HG02852 (cell line): Measurements from ENCODE around the gene PKNOX2.

Experiments used
- ATAC-seq: cut with Tn5 transposase; IDR thresholded peaks from one replicate; pipeline ENCODE4 v1.9.1; 2021; ENCODE audit warnings: mild to moderate bottlenecking, moderate library complexity; ENCODE audit not compliant: unreplicated experiment

PKNOX2 gene

GRCh38 chr11:125429807-125430678 is 265.5 kb downstream of the PKNOX2 start:
- ATAC-seq = no peak

DNA sequence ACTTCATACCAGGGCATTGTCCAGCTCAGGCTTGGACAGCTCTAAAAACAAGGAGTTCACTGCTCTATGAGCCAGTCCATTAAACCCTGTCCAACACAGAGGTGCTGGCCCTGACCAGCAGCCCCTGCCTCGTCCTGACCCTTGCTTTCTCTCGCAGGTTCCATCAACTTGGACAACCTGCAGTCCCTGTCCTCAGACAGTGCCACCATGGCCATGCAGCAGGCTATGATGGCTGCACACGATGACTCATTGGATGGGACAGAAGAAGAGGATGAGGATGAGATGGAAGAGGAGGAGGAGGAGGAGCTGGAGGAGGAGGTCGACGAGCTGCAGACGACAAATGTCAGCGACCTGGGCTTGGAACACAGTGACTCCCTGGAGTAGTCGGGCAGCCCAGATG is 266.5 kb downstream of the PKNOX2 start:
- no peak for ATAC-seq

- ATAC-seq = no peak
These were observed 266.9 kb downstream of the PKNOX2 start for GRCh38 chr11:125431481-125431880.

- ATAC-seq = peak; percentile 68
These were observed 269.0 kb downstream of the PKNOX2 start for GRCh38 chr11:125433454-125434121.

DNA sequence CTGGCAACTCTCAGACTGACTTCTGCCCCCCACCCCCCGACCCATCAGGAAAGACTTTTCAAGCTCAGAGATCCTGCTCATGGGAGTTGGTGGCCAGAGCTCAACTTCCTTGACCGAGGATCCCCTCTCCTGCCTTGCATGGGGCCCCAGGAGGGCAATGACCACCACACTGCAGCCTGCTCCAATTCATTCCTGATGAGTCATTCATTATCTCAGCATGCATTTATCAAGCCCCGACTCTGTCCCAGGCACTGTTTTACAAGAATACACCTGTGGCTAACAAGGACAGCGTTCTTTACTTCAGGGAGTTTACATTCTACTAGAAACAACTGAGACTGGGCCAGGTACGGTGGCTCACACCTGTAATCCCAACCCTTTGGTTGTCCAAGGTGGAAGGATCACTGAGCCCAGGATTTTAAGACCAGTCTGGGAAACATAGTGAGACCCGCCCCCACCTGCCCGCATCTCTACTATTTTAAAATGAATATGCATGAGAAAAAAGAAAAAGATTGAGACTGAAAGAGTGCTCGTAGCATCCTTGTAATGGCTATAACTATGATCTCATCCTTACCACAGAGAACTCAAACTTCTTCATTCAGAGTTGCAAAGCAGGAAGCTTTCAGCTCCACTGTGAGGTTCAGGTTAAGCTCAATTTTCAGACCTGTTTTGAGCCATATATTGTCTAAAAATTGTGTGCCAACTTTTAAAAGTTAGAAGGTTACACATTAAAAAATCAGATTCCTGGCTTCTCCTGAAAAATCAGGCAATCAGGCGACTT is 271.1 kb downstream of the PKNOX2 start:
- no peak for ATAC-seq

GRCh38 chr11:125441648-125442410 is 277.3 kb downstream of the PKNOX2 start:
- no peak for ATAC-seq

- no peak for ATAC-seq
These were observed 278.4 kb downstream of the PKNOX2 start for GRCh38 chr11:125442946-125443345.

DNA sequence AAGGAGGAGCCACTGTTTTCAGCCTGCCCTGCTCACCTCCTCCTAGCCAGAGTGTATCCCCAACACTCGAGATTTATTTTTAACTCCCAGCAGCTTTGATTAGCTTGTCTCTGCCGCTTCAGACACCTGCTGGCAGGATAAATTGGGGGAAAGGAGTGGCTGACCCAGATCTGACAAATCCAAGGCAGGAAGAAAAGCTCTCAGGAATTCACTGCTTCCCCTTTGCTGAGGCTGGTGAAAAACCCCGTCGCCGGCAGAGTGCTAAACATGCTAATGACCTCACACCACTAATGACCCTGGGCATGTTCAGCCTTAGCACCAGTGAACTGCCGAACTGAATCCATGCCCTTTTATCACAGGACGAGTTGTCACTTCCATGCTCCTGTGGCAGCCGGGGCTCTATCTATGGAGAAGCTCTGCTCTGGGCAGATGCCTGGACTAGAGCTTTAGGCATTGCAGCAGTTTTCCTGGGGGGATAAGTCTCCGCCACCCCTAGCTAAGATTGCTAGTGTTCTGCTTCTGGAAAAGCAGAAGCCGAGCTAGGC is 279.3 kb downstream of the PKNOX2 start:
- ATAC-seq = no peak

GRCh38 chr11:125445731-125446130 is 281.2 kb downstream of the PKNOX2 start:
- no peak for ATAC-seq

DNA sequence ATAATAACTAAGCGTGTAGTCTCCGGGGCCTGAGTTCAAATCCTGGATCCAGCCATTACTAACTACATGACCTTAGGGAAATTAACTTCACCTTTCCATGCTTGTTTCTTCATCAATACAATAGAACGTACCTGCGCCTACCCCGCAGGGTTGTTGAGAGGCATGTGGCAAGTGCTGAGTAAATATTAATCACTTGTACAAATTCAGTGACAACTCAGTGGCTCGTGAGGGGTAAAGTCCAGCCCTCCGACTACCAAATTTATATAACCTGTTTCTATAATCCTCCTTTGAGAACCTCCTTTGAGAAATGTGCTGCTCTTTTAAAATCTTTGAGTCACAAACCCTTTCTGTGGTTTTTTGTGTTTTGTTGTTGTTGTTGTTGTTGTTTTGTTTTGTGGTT is 281.7 kb downstream of the PKNOX2 start:
- ATAC-seq = no peak

- ATAC-seq = no peak
These were observed 283.2 kb downstream of the PKNOX2 start for GRCh38 chr11:125447721-125448120.

DNA sequence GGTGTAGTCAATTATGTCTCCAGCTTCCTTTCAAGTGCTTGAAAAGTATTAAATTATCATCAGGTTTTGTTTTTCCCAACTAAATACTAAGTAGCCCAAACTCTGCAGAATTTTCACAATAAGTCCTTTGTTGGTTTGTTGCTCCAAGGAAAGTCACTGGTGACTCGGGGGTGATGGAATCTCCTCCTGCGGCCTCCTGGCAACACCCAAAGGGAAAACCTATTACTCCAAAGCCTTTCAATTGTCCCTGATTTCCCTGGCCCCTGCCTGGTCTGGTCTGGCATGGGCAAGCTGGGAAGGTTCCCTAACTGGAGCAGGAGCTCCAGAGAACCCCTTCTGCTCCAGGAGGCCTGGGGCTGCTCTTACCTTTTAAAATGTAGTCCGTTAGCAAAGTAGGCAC is 283.6 kb downstream of the PKNOX2 start:
- no peak for ATAC-seq

DNA sequence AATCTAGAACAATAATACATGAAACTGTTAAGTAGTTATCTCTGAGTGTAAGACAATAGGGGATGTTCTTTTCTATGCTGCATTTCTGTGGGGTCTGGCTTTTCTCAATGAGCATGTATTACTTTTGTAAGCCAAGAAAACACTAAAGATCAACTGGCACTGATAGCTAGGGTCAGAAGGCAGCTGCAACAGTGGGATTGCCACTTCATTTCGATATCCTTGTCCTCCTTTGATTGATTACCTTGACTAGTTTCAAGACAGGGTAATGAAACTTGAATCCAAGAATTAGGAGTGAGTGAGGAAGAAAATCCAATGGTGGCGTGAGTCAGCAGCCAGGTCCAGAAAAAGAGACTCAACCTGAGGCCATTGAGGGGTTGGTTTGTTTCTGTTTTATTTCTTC is 285.0 kb downstream of the PKNOX2 start:
- ATAC-seq = no peak

DNA sequence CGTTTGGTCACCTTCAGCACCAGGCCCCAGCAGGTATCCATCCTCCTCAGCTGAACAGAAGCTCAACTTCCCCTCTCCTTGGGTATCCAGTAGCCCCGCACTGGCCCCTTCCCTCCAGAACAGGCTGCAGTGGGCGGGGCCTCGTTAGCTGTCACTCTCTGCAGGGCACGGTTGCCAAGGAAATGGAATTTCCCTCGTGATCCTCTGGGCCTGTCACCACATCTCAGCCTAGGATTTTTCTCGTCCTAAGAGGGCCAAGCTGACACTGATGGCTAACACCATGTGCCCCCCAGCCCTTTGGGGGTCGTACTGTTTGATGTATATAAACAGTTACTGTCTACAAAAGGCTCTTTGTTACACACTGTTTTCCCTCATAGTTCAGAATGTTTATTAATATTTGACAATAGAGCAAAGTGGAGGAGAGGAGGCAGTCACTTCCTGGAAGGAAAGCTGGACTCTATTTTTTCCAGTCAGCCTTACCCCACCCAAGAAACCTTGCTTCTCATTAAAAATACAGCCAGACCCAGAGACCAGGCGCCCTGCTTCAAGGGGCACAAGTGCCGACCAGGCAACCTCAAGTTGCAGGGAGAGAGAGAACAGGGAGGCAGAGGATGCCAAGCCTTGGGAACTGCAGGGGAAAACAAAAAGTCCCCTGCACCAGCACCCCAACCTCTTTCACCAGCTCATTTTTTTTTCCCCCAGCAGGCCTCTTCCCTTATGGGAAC is 287.0 kb downstream of the PKNOX2 start:
- peak; percentile 58 for ATAC-seq

GRCh38 chr11:125452125-125452470 is 287.5 kb downstream of the PKNOX2 start:
- no peak for ATAC-seq

DNA sequence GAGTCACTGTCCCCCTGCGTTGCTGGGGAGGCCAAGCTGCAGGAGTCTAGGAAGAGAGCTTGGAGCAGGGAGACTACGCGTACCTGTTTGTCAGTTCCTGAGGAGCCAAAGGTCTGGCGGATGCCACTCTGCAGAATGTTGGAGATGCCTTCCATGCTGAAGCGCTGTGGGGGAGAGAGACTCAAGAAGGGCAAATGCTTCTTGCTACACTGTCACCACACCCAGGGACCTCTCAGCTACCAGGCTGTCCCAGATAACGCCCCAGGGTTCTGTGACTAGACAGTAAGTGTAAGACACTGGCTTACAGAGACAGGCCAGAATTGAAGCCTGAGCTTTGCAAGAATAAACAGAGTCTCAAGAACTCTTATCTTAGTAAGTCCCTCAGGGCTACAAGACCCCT is 289.5 kb downstream of the PKNOX2 start:
- ATAC-seq = no peak

GRCh38 chr11:125455851-125456250 is 291.3 kb downstream of the PKNOX2 start:
- ATAC-seq = no peak

GRCh38 chr11:125457814-125458343 is 293.3 kb downstream of the PKNOX2 start:
- ATAC-seq = no peak

- ATAC-seq = no peak
These were observed 295.7 kb downstream of the PKNOX2 start for GRCh38 chr11:125460275-125460674.
